Smooth muscle cell (in vitro differentiated cells): ENCODE measurements around the gene PTX4. TPM values are rescaled to one million over a fixed set of nuclear protein-coding genes. Genes with fewer than 3 reads are reported as not detected.

Experiments used
- DNase-seq: peaks from one replicate; lab custom pipeline; 2025; ENCODE audit not compliant: unreplicated experiment; lab: John Stamatoyannopoulos, UW
- H2AFZ ChIP-seq: fragments of 200-600 bp; sonication (generic); 2 replicates; pipeline ENCODE4 v1.6.0; 2016; ENCODE audit warnings: antibody characterized with exemption, low read depth, mild to moderate bottlenecking
- H3F3A ChIP-seq: fragments of 200-600 bp; sonication (generic); 2 replicates; pipeline ENCODE4 v1.6.0; 2017; ENCODE audit warnings: antibody characterized with exemption, low read depth
- H3K27ac ChIP-seq: fragments of 200-600 bp; sonication (generic); 2 replicates; pipeline ENCODE4 v1.5.1; 2016; ENCODE audit warnings: low read depth, mild to moderate bottlenecking
- H3K27me3 ChIP-seq: fragments of 200-600 bp; sonication (generic); 2 replicates; pipeline ENCODE4 v1.6.1; 2016; ENCODE audit warnings: low read depth, mild to moderate bottlenecking
- H3K36me3 ChIP-seq: fragments of 200-600 bp; sonication (generic); 2 replicates; pipeline ENCODE4 v1.5.1; 2016; ENCODE audit warnings: low read depth
- H3K4me1 ChIP-seq: fragments of 200-600 bp; sonication (generic); 2 replicates; pipeline ENCODE4 v1.5.1; 2016; ENCODE audit warnings: low read depth
- H3K4me2 ChIP-seq: fragments of 200-600 bp; sonication (generic); 2 replicates; pipeline ENCODE4 v1.6.0; 2016; ENCODE audit warnings: mild to moderate bottlenecking
- H3K4me3 ChIP-seq: fragments of 200-600 bp; sonication (generic); 2 replicates; pipeline ENCODE4 v1.5.1; 2016; ENCODE audit warnings: mild to moderate bottlenecking
- H3K79me2 ChIP-seq: fragments of 200-600 bp; sonication (generic); 2 replicates; pipeline ENCODE4 v1.6.0; 2016; ENCODE audit warnings: low read depth, mild to moderate bottlenecking
- H3K9ac ChIP-seq: fragments of 200-600 bp; sonication (generic); 2 replicates; pipeline ENCODE4 v1.6.0; 2016; ENCODE audit warnings: low read depth
- H3K9me3 ChIP-seq: fragments of 200-600 bp; sonication (generic); replicated peaks from 2 replicates; pipeline ENCODE4 v1.5.1; 2016; ENCODE audit warnings: low read depth
- H4K20me1 ChIP-seq: fragments of 200-600 bp; sonication (generic); 2 replicates; pipeline ENCODE4 v1.6.0; 2016; ENCODE audit warnings: low read depth
- CTCF ChIP-seq: fragments of 200-600 bp; sonication (generic); IDR thresholded peaks from 2 replicates; pipeline ENCODE4 v1.5.1; 2017; ENCODE audit warnings: borderline replicate concordance, mild to moderate bottlenecking, antibody characterized with exemption; ENCODE audit not compliant: insufficient read depth, poor library complexity, severe bottlenecking
- WGBS: methylation state at CpG from one replicate; pipeline ENCODE4 v1.1.7; 2016; ENCODE audit warnings: low lambda C conversion rate; 5-methylcytosine and 5-hydroxymethylcytosine counted together
- polyA plus RNA-seq: library from polyadenylated mRNA; unstranded; fragments of >200 nt; fragmentation: Nextera tagmentation; extraction: Ambion mirVana; gene quantifications from 2 replicates; pipeline ENCODE4 v1.2.1, GENCODE V29; 2016
- total RNA-seq: library from RNA; depleted of rRNA; stranded (reverse); fragments of >200 nt; gene quantifications from 2 replicates; pipeline ENCODE4 v1.2.3, GENCODE V29; 2014

Gene PTX4
- total and polyA plus RNA-seq, 2 experiments from 2014 or later, result not detected

GRCh38 chr16:1492082-1492922, 3.6 kb upstream of the PTX4 start:
- H3F3A ChIP-seq, result no peaks in the 10 kb centered on the region
- TF ChIP-seq CTCF, result no peak
- DNase-seq, result no peak
- H4K20me1 ChIP-seq, result no peaks in the 10 kb centered on the region
- WGBS, result 94% methylated on average over 23 of the region's 23 CpGs
- H3K79me2 ChIP-seq, result peaks cover 18% of the 10 kb centered on the region
- no peaks in the 10 kb centered on the region for H3K27me3 ChIP-seq
- H3K4me1 ChIP-seq, result peaks cover 7% of the 10 kb centered on the region
- H2AFZ ChIP-seq, result peak overlapping the region; percentile 70
- H3K9me3 ChIP-seq, result no peaks in the 10 kb centered on the region
- no peaks in the 10 kb centered on the region for H3K36me3 ChIP-seq
- peak overlapping the region; percentile 92 for H3K9ac ChIP-seq
- peak overlapping the region; percentile 95 for H3K4me3 ChIP-seq
- peak overlapping the region; percentile 83 for H3K4me2 ChIP-seq
- no peak overlapping the region for H3K27ac ChIP-seq

- H3F3A ChIP-seq, result no peaks in the 10 kb centered on the region
- H3K9me3 ChIP-seq, result no peaks in the 10 kb centered on the region
- H3K36me3 ChIP-seq, result no peaks in the 10 kb centered on the region
- peaks cover 18% of the 10 kb centered on the region for H3K79me2 ChIP-seq
- 88% methylated on average over 12 of the region's 12 CpGs for WGBS
- no peak overlapping the region for H2AFZ ChIP-seq
- no peak overlapping the region for H3K4me2 ChIP-seq
- no peaks in the 10 kb centered on the region for H3K27me3 ChIP-seq
- no peaks in the 10 kb centered on the region for H4K20me1 ChIP-seq
- no peak for DNase-seq
- H3K27ac ChIP-seq, result no peak overlapping the region
- no peak for TF ChIP-seq CTCF
- peaks cover 7% of the 10 kb centered on the region for H3K4me1 ChIP-seq
- no peak overlapping the region for H3K9ac ChIP-seq
- H3K4me3 ChIP-seq, result no peak overlapping the region
Observed at GRCh38 chr16:1491327-1491726, 2.6 kb upstream of the PTX4 start.

GRCh38 chr16:1489077-1489476, 333 bp upstream of the PTX4 start:
- H3F3A ChIP-seq, result no peaks in the 10 kb centered on the region
- H3K36me3 ChIP-seq, result no peaks in the 10 kb centered on the region
- H2AFZ ChIP-seq, result no peak overlapping the region
- H3K27me3 ChIP-seq, result no peaks in the 10 kb centered on the region
- H3K79me2 ChIP-seq, result peaks cover 8% of the 10 kb centered on the region
- no peaks in the 10 kb centered on the region for H4K20me1 ChIP-seq
- H3K4me2 ChIP-seq, result no peak overlapping the region
- WGBS, result 96% methylated on average over 12 of the region's 12 CpGs
- no peak for DNase-seq
- H3K9ac ChIP-seq, result no peak overlapping the region
- no peak overlapping the region for H3K27ac ChIP-seq
- H3K4me3 ChIP-seq, result no peak overlapping the region
- no peak for TF ChIP-seq CTCF
- no peaks in the 10 kb centered on the region for H3K9me3 ChIP-seq
- peaks cover 3% of the 10 kb centered on the region for H3K4me1 ChIP-seq

GRCh38 chr16:1488054-1488601, 616 bp downstream of the PTX4 start:
- Histone ChIP-seq H3K27ac (no peak overlapping the region), H3F3A (no peaks in the 10 kb centered on the region), H3K36me3 (no peaks in the 10 kb centered on the region), H2AFZ (no peak overlapping the region), H3K79me2 (no peaks in the 10 kb centered on the region), H3K4me1 (no peaks in the 10 kb centered on the region), H3K4me3 (no peak overlapping the region), H3K4me2 (no peak overlapping the region), H3K9ac (no peak overlapping the region), H3K27me3 (no peaks in the 10 kb centered on the region), H4K20me1 (no peaks in the 10 kb centered on the region), H3K9me3 (no peaks in the 10 kb centered on the region)
- DNase-seq, result no peak
- WGBS, result 88% methylated on average over 22 of the region's 24 CpGs
- no peak for TF ChIP-seq CTCF
